HEK293 (cell line): ENCODE data around the gene DHX40.

Experiments used
- BCL11A ChIP-seq: fragments of 450-650 bp; formaldehyde crosslinking; IDR thresholded peaks from 2 replicates; pipeline ENCODE4 v1.5.1; 2016; ENCODE audit warnings: low read depth, missing biosample characterization, missing genetic modification characterization
- BCL6B ChIP-seq: fragments of 450-650 bp; formaldehyde crosslinking; IDR thresholded peaks from 2 replicates; pipeline ENCODE4 v1.5.1; 2017; ENCODE audit warnings: missing biosample characterization, missing genetic modification characterization
- GLI2 ChIP-seq: fragments of 450-650 bp; formaldehyde crosslinking; IDR thresholded peaks from 2 replicates; pipeline ENCODE4; 2017; ENCODE audit warnings: missing biosample characterization, missing genetic modification characterization, low read depth, borderline replicate concordance
- MYNN ChIP-seq: fragments of 450-650 bp; formaldehyde crosslinking; IDR thresholded peaks from 2 replicates; pipeline ENCODE4 v1.5.1; 2016; ENCODE audit warnings: missing biosample characterization, missing genetic modification characterization, borderline replicate concordance
- MZF1 ChIP-seq: fragments of 450-650 bp; formaldehyde crosslinking; IDR thresholded peaks from 2 replicates; pipeline ENCODE4 v1.5.1; 2017; ENCODE audit warnings: missing biosample characterization, missing genetic modification characterization, borderline replicate concordance
- ZBTB10 ChIP-seq: fragments of 450-650 bp; formaldehyde crosslinking; IDR thresholded peaks from 2 replicates; pipeline ENCODE4 v1.5.1; 2016; ENCODE audit warnings: missing biosample characterization, missing genetic modification characterization
- ZBTB17 ChIP-seq: fragments of 450-650 bp; formaldehyde crosslinking; IDR thresholded peaks from 2 replicates; pipeline ENCODE4 v1.5.1; 2016; ENCODE audit warnings: missing biosample characterization, missing genetic modification characterization
- ZBTB26 ChIP-seq: fragments of 450-650 bp; formaldehyde crosslinking; optimal IDR thresholded peaks from 2 replicates; pipeline ENCODE3; 2016; ENCODE audit warnings: missing biosample characterization, mild to moderate bottlenecking, missing genetic modification characterization
- ZBTB48 ChIP-seq: fragments of 450-650 bp; formaldehyde crosslinking; IDR thresholded peaks from 2 replicates; pipeline ENCODE4 v1.5.1; 2016; ENCODE audit warnings: missing biosample characterization, missing genetic modification characterization
- ZNF501 ChIP-seq: fragments of 450-650 bp; formaldehyde crosslinking; IDR thresholded peaks from 2 replicates; pipeline ENCODE4 v1.5.1; 2016; ENCODE audit warnings: missing biosample characterization, missing genetic modification characterization
- ZNF549 ChIP-seq: fragments of 450-650 bp; IDR thresholded peaks from 2 replicates; pipeline ENCODE4 v1.5.1; 2018; ENCODE audit warnings: missing biosample characterization, missing genetic modification characterization, mild to moderate bottlenecking, inconsistent platforms, moderate library complexity
- ZNF596 ChIP-seq: fragments of 450-650 bp; IDR thresholded peaks from 2 replicates; pipeline ENCODE4 v1.5.0; 2018; ENCODE audit warnings: missing biosample characterization, mild to moderate bottlenecking, missing genetic modification characterization, moderate library complexity
- ZNF621 ChIP-seq: fragments of 450-650 bp; formaldehyde crosslinking; IDR thresholded peaks from 2 replicates; pipeline ENCODE4 v1.5.1; 2017; ENCODE audit warnings: missing biosample characterization, missing genetic modification characterization
- ZNF658 ChIP-seq: fragments of 450-650 bp; formaldehyde crosslinking; IDR thresholded peaks from 2 replicates; pipeline ENCODE4; 2016; ENCODE audit warnings: missing biosample characterization, missing genetic modification characterization
- TF ChIP-seq, protein P1 (sequence below): fragments of 450-650 bp; formaldehyde crosslinking; IDR thresholded peaks from 2 replicates; pipeline ENCODE4 v1.5.1; 2017; ENCODE audit warnings: missing biosample characterization, missing genetic modification characterization
- TF ChIP-seq, protein P2 (sequence below): fragments of 450-650 bp; formaldehyde crosslinking; IDR thresholded peaks from 2 replicates; pipeline ENCODE4 v1.5.1; 2017; ENCODE audit warnings: missing biosample characterization, mild to moderate bottlenecking, missing genetic modification characterization, moderate library complexity
- TF ChIP-seq, protein P3 (sequence below): fragments of 450-650 bp; formaldehyde crosslinking; IDR thresholded peaks from 2 replicates; pipeline ENCODE4 v1.5.1; 2016; ENCODE audit warnings: missing biosample characterization, missing genetic modification characterization
- TF ChIP-seq, protein P4 (sequence below): fragments of 450-650 bp; formaldehyde crosslinking; conservative IDR thresholded peaks from 2 replicates; pipeline ENCODE4 v1.5.1; 2016; ENCODE audit warnings: low read depth, missing biosample characterization, missing genetic modification characterization
- TF ChIP-seq, protein P5 (sequence below): fragments of 450-650 bp; formaldehyde crosslinking; IDR thresholded peaks from 2 replicates; pipeline ENCODE4 v1.5.1; 2016; ENCODE audit warnings: missing biosample characterization, missing genetic modification characterization

Gene DHX40

DNA sequence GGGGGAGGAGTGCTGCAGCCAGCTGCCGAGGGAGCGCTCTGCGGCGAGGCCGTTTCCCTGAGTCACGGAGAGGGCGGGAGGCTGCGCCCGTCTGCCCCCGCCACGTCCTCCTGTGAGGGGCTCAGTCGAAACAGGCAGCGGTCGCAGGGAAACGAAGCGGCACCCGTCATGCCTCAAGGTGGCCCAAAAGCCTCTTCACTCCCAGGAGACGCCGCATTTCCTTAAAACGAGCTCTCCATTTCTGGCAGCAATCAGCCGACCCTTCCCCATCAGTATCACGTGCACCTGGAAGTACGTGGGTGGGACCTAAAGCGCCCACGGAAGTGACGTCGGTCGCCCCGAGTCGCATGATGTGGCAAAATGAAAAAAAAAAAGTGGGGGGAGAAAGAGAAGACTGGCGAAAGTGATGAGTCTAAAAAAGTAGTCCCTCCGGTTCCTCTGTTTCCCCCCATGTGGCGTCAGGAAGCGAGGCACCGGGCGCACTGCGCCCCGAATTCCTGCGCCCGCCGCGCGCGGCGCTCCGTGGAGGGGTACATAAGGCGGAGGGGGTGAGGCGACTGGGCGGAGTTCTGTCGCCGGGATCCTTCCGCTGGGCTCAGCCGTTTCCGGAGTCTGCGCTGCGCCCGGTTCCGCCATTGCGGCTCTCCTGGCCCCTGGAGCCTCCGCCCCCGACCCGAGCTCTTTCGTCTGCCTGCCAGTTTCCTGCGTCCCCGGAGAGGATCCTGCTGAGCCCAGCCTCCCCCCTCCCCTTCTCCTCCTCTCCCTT lies 54.1 kb downstream of the DHX40 start, which contains the start of gene CLTC (continued):
- peak; percentile 100 for TF ChIP-seq ZBTB10 (tag by site-specific recombination)
- TF ChIP-seq BCL6B = no peak; the same call in 1 of the 2 replicates
- peak; percentile 43; the same call in 1 of the 2 replicates for TF ChIP-seq BCL11A (tag by site-specific recombination)
- TF ChIP-seq ZNF501 = peak; percentile 76
- TF ChIP-seq GLI2 = no peak; the same call in 1 of the 2 replicates
- TF ChIP-seq ZNF549 (tag by site-specific recombination) = no peak
- no peak for TF ChIP-seq ZNF621
- TF ChIP-seq ZBTB26 (tag by site-specific recombination) = peak; percentile 73
- peak; percentile 96 for TF ChIP-seq ZBTB17 (tag by site-specific recombination)
- TF ChIP-seq, protein P1, sequence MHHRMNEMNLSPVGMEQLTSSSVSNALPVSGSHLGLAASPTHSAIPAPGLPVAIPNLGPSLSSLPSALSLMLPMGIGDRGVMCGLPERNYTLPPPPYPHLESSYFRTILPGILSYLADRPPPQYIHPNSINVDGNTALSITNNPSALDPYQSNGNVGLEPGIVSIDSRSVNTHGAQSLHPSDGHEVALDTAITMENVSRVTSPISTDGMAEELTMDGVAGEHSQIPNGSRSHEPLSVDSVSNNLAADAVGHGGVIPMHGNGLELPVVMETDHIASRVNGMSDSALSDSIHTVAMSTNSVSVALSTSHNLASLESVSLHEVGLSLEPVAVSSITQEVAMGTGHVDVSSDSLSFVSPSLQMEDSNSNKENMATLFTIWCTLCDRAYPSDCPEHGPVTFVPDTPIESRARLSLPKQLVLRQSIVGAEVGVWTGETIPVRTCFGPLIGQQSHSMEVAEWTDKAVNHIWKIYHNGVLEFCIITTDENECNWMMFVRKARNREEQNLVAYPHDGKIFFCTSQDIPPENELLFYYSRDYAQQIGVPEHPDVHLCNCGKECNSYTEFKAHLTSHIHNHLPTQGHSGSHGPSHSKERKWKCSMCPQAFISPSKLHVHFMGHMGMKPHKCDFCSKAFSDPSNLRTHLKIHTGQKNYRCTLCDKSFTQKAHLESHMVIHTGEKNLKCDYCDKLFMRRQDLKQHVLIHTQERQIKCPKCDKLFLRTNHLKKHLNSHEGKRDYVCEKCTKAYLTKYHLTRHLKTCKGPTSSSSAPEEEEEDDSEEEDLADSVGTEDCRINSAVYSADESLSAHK (tag by site-specific recombination) = peak; percentile 79; the same call in 1 of the 2 replicates
- TF ChIP-seq MYNN (tag by site-specific recombination) = 0 out of 2 replicates have a peak, but pooled peaks have one; percentile 50
- TF ChIP-seq, protein P2, sequence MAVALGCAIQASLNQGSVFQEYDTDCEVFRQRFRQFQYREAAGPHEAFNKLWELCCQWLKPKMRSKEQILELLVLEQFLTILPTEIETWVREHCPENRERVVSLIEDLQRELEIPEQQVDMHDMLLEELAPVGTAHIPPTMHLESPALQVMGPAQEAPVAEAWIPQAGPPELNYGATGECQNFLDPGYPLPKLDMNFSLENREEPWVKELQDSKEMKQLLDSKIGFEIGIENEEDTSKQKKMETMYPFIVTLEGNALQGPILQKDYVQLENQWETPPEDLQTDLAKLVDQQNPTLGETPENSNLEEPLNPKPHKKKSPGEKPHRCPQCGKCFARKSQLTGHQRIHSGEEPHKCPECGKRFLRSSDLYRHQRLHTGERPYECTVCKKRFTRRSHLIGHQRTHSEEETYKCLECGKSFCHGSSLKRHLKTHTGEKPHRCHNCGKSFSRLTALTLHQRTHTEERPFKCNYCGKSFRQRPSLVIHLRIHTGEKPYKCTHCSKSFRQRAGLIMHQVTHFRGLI (tag by site-specific recombination) = peak; percentile 74
- TF ChIP-seq, protein P3, sequence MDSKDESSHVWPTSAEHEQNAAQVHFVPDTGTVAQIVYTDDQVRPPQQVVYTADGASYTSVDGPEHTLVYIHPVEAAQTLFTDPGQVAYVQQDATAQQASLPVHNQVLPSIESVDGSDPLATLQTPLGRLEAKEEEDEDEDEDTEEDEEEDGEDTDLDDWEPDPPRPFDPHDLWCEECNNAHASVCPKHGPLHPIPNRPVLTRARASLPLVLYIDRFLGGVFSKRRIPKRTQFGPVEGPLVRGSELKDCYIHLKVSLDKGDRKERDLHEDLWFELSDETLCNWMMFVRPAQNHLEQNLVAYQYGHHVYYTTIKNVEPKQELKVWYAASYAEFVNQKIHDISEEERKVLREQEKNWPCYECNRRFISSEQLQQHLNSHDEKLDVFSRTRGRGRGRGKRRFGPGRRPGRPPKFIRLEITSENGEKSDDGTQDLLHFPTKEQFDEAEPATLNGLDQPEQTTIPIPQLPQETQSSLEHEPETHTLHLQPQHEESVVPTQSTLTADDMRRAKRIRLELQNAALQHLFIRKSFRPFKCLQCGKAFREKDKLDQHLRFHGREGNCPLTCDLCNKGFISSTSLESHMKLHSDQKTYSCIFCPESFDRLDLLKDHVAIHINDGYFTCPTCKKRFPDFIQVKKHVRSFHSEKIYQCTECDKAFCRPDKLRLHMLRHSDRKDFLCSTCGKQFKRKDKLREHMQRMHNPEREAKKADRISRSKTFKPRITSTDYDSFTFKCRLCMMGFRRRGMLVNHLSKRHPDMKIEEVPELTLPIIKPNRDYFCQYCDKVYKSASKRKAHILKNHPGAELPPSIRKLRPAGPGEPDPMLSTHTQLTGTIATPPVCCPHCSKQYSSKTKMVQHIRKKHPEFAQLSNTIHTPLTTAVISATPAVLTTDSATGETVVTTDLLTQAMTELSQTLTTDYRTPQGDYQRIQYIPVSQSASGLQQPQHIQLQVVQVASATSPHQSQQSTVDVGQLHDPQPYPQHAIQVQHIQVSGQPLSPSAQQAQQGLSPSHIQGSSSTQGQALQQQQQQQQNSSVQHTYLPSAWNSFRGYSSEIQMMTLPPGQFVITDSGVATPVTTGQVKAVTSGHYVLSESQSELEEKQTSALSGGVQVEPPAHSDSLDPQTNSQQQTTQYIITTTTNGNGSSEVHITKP = peak; percentile 92
- TF ChIP-seq ZBTB48 (tag by site-specific recombination) = peak; percentile 93
- TF ChIP-seq ZNF658 (tag by site-specific recombination) = no peak; the same call in 1 of the 2 replicates
- TF ChIP-seq MZF1 (tag by site-specific recombination) = 0 out of 2 replicates have a peak, but pooled peaks have one; percentile 38
- TF ChIP-seq, protein P4, sequence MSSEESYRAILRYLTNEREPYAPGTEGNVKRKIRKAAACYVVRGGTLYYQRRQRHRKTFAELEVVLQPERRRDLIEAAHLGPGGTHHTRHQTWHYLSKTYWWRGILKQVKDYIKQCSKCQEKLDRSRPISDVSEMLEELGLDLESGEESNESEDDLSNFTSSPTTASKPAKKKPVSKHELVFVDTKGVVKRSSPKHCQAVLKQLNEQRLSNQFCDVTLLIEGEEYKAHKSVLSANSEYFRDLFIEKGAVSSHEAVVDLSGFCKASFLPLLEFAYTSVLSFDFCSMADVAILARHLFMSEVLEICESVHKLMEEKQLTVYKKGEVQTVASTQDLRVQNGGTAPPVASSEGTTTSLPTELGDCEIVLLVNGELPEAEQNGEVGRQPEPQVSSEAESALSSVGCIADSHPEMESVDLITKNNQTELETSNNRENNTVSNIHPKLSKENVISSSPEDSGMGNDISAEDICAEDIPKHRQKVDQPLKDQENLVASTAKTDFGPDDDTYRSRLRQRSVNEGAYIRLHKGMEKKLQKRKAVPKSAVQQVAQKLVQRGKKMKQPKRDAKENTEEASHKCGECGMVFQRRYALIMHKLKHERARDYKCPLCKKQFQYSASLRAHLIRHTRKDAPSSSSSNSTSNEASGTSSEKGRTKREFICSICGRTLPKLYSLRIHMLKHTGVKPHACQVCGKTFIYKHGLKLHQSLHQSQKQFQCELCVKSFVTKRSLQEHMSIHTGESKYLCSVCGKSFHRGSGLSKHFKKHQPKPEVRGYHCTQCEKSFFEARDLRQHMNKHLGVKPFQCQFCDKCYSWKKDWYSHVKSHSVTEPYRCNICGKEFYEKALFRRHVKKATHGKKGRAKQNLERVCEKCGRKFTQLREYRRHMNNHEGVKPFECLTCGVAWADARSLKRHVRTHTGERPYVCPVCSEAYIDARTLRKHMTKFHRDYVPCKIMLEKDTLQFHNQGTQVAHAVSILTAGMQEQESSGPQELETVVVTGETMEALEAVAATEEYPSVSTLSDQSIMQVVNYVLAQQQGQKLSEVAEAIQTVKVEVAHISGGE = peak; percentile 94
- peak; percentile 54 for TF ChIP-seq ZNF596 (tag by site-specific recombination)
- TF ChIP-seq, protein P5, sequence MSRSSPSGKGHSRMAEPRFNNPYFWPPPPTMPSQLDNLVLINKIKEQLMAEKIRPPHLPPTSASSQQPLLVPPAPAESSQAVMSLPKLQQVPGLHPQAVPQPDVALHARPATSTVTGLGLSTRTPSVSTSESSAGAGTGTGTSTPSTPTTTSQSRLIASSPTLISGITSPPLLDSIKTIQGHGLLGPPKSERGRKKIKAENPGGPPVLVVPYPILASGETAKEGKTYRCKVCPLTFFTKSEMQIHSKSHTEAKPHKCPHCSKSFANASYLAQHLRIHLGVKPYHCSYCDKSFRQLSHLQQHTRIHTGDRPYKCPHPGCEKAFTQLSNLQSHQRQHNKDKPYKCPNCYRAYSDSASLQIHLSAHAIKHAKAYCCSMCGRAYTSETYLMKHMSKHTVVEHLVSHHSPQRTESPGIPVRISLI = peak; percentile 100
